Osteocyte (in vitro differentiated cells): ENCODE results near the gene SLC25A27. TPM values are rescaled to one million over a fixed set of nuclear protein-coding genes. Genes with fewer than 3 reads are reported as not detected.

Source experiments
- DNase-seq: peaks from one replicate; pipeline ENCODE4 v3.0.0; 2021; ENCODE audit warnings: mixed read lengths; ENCODE audit not compliant: unreplicated experiment; ENCODE audit errors: extremely low spot score
- H3K27ac Mint-ChIP-seq: one replicate; pipeline ENCODE4 v1.8.0; 2021; ENCODE audit warnings: mild to moderate bottlenecking, mixed read lengths; ENCODE audit not compliant: unreplicated experiment
- H3K27me3 Mint-ChIP-seq: one replicate; pipeline ENCODE4 v1.8.0; 2021; ENCODE audit warnings: mixed read lengths; ENCODE audit not compliant: unreplicated experiment
- H3K36me3 Mint-ChIP-seq: one replicate; pipeline ENCODE4 v1.8.0; 2021; ENCODE audit warnings: mixed read lengths; ENCODE audit not compliant: unreplicated experiment
- H3K4me1 Mint-ChIP-seq: one replicate; pipeline ENCODE4 v1.8.0; 2021; ENCODE audit warnings: mixed read lengths; ENCODE audit not compliant: unreplicated experiment
- H3K4me3 Mint-ChIP-seq: one replicate; pipeline ENCODE4 v1.8.0; 2021; ENCODE audit warnings: mild to moderate bottlenecking, moderate library complexity, mixed read lengths; ENCODE audit not compliant: unreplicated experiment
- H3K9me3 Mint-ChIP-seq: one replicate; pipeline ENCODE4 v1.8.0; 2021; ENCODE audit warnings: mixed read lengths; ENCODE audit not compliant: unreplicated experiment
- CTCF ChIP-seq: fragments of 200-600 bp; sonication (generic); IDR thresholded peaks from 2 replicates; pipeline ENCODE4 v1.5.0; 2021; ENCODE audit warnings: antibody characterized with exemption, mild to moderate bottlenecking, moderate library complexity
- total RNA-seq: library from RNA; stranded (reverse); gene quantifications from 2 replicates; pipeline ENCODE4 v1.2.1, GENCODE V29; 2021

Gene SLC25A27
- total RNA-seq, 1 donor from 2014 or later: 7.6 TPM

- TF ChIP-seq CTCF: peak; percentile 28
- no peaks in the 10 kb centered on the region for H3K36me3 Mint-ChIP-seq
- no peaks in the 10 kb centered on the region for H3K4me1 Mint-ChIP-seq
- H3K27me3 Mint-ChIP-seq: peaks cover 36% of the 10 kb centered on the region
- no peak overlapping the region for H3K27ac Mint-ChIP-seq
- H3K4me3 Mint-ChIP-seq: no peak overlapping the region
- no peak for DNase-seq
- no peaks in the 10 kb centered on the region for H3K9me3 Mint-ChIP-seq
Observed at GRCh38 chr6:46704562-46704961, 51.8 kb downstream of the SLC25A27 start.

- Mint-ChIP-seq H3K27ac (no peak overlapping the region), H3K9me3 (no peaks in the 10 kb centered on the region), H3K4me1 (no peaks in the 10 kb centered on the region), H3K4me3 (no peak overlapping the region), H3K36me3 (no peaks in the 10 kb centered on the region), H3K27me3 (peaks cover 38% of the 10 kb centered on the region)
- DNase-seq: no peak
- no peak for TF ChIP-seq CTCF
Observed at GRCh38 chr6:46706464-46706863, 53.7 kb downstream of the SLC25A27 start.

GRCh38 chr6:46711491-46711890 is 58.7 kb downstream of the SLC25A27 start:
- no peak for DNase-seq
- Mint-ChIP-seq H3K27ac (no peak overlapping the region), H3K9me3 (no peaks in the 10 kb centered on the region), H3K4me1 (no peaks in the 10 kb centered on the region), H3K27me3 (peaks cover 18% of the 10 kb centered on the region), H3K36me3 (no peaks in the 10 kb centered on the region), H3K4me3 (no peak overlapping the region)
- no peak for TF ChIP-seq CTCF

- Mint-ChIP-seq H3K36me3 (no peaks in the 10 kb centered on the region), H3K4me3 (no peak overlapping the region), H3K9me3 (no peaks in the 10 kb centered on the region), H3K27me3 (peaks cover 16% of the 10 kb centered on the region), H3K4me1 (no peaks in the 10 kb centered on the region), H3K27ac (no peak overlapping the region)
- TF ChIP-seq CTCF: no peak
- no peak for DNase-seq
Observed at GRCh38 chr6:46715141-46715540, 62.4 kb downstream of the SLC25A27 start.

GRCh38 chr6:46719099-46719498 is 66.3 kb downstream of the SLC25A27 start:
- H3K4me1 Mint-ChIP-seq: no peaks in the 10 kb centered on the region
- DNase-seq: no peak
- no peak overlapping the region for H3K27ac Mint-ChIP-seq
- no peak for TF ChIP-seq CTCF
- no peaks in the 10 kb centered on the region for H3K36me3 Mint-ChIP-seq
- H3K9me3 Mint-ChIP-seq: no peaks in the 10 kb centered on the region
- peaks cover 25% of the 10 kb centered on the region for H3K27me3 Mint-ChIP-seq
- H3K4me3 Mint-ChIP-seq: no peak overlapping the region
